Germinal center (tissue), 1 donor: ENCODE data around the gene ATP4A.

ENCODE experiments used
- DNase-seq: peaks from one replicate; pipeline ENCODE4 v3.0.0; 2012; ENCODE audit warnings: mixed read lengths, low spot score

ATP4A gene

GRCh38 chr19:35524181-35524837 lies 39.1 kb downstream of the ATP4A start:
- DNase-seq: no peak

GRCh38 chr19:35522745-35523327 lies 40.6 kb downstream of the ATP4A start:
- no peak for DNase-seq

GRCh38 chr19:35521124-35521743 lies 42.2 kb downstream of the ATP4A start:
- DNase-seq: no peak

GRCh38 chr19:35519291-35519690 lies 44.2 kb downstream of the ATP4A start:
- DNase-seq: no peak

GRCh38 chr19:35518313-35518712 lies 45.1 kb downstream of the ATP4A start:
- no peak for DNase-seq

GRCh38 chr19:35517342-35517741 lies 46.1 kb downstream of the ATP4A start:
- DNase-seq: no peak

- no peak for DNase-seq
Observed at GRCh38 chr19:35516310-35516709, 47.1 kb downstream of the ATP4A start.

GRCh38 chr19:35514282-35514809 lies 49.1 kb downstream of the ATP4A start:
- DNase-seq: no peak

- no peak for DNase-seq
Observed at GRCh38 chr19:35513628-35514281, 49.7 kb downstream of the ATP4A start, which contains the start of gene DMKN. DMKN (minus strand) TSS chr19:35513649; CDS start chr19:35513475, 174 bp downstream.

- DNase-seq: no peak
Observed at GRCh38 chr19:35512831-35513627, 50.4 kb downstream of the ATP4A start.

GRCh38 chr19:35511337-35511736 lies 52.1 kb downstream of the ATP4A start:
- DNase-seq: no peak

- DNase-seq: no peak
Observed at GRCh38 chr19:35510626-35510964, 52.9 kb downstream of the ATP4A start.

- DNase-seq: peak; percentile 89
Observed at GRCh38 chr19:35509861-35510625, 53.4 kb downstream of the ATP4A start.

- DNase-seq: no peak
Observed at GRCh38 chr19:35509018-35509652, 54.3 kb downstream of the ATP4A start.

- no peak for DNase-seq
Observed at GRCh38 chr19:35508129-35508528, 55.3 kb downstream of the ATP4A start.

- DNase-seq: no peak
Observed at GRCh38 chr19:35507561-35507960, 55.9 kb downstream of the ATP4A start.

GRCh38 chr19:35506011-35506410 lies 57.4 kb downstream of the ATP4A start:
- no peak for DNase-seq

- DNase-seq: no peak
Observed at GRCh38 chr19:35502751-35503150, 60.7 kb downstream of the ATP4A start.

GRCh38 chr19:35501684-35502083 lies 61.8 kb downstream of the ATP4A start:
- no peak for DNase-seq

- no peak for DNase-seq
Observed at GRCh38 chr19:35500611-35501010, 62.8 kb downstream of the ATP4A start.
